ENCODE measurements around the gene CEP85.
A peak's percentile ranks its signal among the peaks of the same experiment; 100 is the strongest.

CEP85 gene

DNA sequence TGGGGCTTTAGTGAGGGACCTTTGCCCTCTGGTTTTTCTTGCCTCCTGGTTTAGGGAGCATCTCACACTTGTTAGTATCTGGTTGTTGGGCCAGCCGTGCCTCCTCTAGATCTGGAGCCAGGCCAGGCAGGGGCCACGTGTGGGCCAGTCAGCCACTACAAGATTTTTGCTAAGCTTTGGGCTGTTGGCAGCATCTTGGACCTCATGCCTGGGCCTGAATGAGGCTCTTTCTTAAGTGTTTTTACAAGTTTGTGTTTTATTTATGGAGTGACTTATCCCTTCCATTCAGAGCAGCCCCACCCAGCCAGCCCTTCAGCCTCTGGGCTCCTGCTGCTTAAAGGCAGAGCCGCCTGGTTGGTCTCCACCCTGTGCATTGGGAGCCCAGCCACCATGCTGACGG, 44.3 kb downstream of the CEP85 start:
- DNase-seq (ENCODE audit: low read depth in 1 of 2, low spot score in 1 of 2), result no peak

DNA sequence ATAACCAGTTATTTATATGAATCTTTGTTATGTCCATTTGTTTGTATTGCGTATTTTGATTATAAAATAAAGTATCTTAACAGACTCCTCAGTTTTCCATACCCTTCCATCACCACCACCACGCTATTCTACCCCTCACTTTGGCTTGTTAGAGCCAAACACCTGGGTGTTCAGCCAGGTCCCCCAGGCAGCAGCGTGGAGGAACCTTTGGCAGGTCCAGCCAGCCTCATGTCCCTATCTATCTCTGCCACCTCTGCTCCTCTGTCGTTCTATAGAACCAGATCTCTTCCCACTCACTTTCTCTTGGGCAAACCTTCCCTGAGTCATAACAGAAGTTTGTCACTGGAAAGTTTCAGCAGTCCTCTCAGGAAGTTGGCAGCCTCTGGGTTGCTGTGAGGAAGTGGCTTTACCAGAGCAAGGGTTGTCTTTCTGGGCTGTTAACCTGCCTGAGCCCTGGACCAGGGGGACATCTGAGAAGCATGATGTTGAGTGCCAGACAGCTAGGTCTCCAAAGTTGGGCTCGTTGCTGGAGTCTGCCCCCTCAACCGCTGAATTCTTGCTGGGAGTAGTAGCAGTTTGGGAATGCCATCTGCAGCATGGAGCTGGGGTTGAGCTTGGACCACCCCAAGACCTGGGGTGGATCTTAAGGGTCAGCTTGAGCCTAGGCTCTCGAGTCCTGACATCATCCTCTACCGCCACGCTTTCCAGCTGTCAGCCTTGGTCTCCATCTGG, 44.9 kb downstream of the CEP85 start:
- DNase-seq (ENCODE audit: low read depth in 1 of 2, low spot score in 1 of 2), result no peak

DNA sequence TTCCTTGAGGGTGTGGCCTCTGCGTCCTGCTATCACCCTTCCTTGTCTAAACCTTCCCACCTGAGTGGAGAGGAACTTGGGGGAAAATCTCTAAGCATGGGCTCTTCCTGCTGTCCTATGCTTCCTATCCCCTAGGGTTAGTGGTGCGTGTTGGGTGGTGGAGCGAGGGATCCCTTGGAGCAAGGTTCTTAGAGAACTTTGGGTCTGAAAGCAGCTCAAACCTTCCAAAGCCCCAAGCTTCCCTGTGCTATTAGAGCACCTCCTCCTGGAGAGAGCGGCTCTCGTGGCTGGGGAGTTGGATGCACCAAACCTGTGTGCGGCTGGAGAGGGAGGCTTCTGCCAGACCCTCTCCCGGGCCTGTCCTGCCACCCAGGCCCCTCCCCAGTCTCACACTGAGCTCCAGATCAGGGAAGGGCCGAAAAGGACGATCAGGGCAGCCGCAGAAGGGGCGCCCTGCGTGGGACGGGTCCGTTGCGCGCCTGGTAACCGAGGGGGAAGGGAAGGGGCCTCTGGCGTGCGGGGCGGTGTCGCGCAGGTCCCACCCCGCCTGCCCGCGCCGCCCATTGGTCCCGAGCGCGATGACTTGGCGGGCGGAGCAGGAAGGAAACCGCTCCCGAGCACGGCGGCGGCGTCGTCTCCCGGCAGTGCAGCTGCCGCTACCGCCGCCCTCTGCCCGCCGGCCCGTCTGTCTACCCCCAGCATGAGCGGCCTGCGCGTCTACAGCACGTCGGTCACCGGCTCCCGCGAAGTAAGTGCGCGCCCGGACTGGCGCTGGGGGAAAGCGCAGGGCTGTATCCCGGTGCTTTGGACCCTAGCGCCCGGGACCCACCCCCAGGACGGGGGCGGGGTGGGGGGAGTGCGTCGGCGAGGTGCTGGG, 45.7 kb downstream of the CEP85 start, which contains the start of gene SH3BGRL3:
SH3BGRL3 (plus strand) TSS at position 631 of the 877 bp plus-strand sequence; CDS start at position 701, 70 bp downstream.
- peak; percentile 75 to 77 for DNase-seq (ENCODE audit: low read depth in 1 of 2, low spot score in 1 of 2)

DNA sequence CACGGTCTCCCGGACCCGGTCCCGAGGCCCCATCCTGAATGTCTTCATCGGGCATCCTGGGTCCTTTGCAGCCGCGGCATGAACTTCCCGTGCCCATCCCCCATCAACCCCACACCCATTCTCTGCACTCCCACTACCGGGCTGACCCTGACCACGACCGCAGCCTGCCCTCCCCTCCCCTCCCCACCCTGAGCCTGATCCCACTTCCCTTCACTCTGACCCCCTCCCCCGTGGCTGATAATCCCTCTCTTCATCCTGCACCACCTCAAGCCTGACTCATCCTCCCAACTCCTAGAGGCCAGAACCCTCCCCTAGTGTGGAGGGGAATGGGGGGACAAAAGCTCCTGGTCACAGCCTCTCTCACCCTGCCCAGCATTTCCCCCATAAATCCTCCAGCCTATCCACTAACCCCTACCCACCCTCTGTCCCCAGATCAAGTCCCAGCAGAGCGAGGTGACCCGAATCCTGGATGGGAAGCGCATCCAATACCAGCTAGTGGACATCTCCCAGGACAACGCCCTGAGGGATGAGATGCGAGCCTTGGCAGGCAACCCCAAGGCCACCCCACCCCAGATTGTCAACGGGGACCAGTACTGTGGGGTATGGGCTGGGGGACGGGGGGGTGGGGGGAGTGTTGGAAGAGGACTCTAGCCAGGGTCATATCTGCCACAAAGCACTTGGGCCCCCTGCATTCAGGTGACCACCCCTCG, 46.5 kb downstream of the CEP85 start:
- DNase-seq (ENCODE audit: low read depth in 1 of 2, low spot score in 1 of 2), result no peak

DNA sequence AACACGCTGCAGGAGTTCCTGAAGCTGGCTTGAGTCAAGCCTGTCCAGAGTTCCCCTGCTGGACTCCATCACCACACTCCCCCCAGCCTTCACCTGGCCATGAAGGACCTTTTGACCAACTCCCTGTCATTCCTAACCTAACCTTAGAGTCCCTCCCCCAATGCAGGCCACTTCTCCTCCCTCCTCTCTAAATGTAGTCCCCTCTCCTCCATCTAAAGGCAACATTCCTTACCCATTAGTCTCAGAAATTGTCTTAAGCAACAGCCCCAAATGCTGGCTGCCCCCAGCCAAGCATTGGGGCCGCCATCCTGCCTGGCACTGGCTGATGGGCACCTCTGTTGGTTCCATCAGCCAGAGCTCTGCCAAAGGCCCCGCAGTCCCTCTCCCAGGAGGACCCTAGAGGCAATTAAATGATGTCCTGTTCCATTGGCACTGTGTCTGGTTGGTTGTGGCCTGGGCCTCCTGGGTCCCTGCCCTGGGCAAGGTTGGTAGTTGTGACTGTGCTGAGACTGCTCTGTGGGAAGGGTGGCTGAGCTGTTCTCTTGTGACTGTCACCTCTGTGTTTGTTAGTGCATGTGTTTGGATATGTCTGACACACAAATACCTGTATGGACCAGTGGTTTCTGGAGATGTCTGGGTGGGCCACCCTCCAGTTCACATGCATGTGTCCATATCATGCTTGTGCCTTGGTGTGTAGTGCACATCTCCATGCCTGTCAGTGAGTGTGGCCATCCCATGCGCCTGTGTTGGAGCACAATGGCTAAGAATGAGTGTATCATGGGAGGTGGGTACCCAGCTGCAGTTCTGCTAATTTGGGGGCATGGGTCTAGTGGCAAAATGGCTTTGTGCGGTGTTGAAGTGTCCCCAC, 47.3 kb downstream of the CEP85 start:
- no peak for DNase-seq (ENCODE audit: low read depth in 1 of 2, low spot score in 1 of 2)

DNA sequence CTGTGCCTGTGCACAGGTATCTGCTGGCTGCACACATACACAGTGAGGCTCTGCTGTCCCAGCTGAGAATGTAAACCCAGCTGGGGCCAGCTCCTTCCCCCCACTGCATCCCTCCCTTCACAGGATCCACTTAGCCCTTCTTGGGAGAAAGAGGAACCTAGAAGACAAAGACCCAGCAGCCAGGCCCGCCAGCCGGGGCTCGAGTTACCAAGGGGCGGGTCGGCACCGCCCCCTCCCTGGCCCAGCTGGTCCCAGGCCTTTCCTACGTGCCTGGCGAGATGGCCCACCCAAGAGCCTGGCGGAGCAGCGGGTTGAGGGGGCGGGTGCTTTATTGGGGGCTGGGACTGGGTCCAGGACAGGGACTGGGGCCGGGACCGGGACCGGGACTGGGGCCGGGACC, 48.0 kb downstream of the CEP85 start:
- no peak for DNase-seq (ENCODE audit: low read depth in 1 of 2, low spot score in 1 of 2)

DNA sequence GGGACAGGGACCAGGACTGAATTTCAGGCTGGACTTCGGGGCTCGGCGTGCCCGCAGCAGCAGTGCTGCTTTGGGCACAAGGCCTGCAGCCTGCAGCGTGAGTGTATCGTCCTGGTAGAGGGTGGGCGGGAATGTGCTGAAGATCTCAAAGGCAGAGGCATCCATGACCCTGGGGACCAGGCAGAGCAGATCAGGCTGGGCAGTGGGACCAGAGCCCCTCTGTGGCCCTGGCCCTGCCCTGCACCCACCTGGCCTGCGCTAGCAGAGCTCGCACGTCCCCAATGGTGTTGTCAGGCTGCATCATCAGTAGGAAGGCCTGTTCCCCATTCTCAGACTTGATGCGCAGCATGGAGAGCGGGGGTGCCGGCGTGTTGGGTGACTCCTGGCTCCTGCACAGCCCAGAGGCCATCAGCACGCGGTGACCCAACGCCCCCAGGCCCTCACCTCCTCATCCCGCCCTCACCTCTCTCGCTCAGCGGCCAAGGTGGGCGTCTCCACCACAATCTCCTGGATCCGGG, 48.5 kb downstream of the CEP85 start:
- DNase-seq (ENCODE audit: low read depth in 1 of 2, low spot score in 1 of 2), result no peak

DNA sequence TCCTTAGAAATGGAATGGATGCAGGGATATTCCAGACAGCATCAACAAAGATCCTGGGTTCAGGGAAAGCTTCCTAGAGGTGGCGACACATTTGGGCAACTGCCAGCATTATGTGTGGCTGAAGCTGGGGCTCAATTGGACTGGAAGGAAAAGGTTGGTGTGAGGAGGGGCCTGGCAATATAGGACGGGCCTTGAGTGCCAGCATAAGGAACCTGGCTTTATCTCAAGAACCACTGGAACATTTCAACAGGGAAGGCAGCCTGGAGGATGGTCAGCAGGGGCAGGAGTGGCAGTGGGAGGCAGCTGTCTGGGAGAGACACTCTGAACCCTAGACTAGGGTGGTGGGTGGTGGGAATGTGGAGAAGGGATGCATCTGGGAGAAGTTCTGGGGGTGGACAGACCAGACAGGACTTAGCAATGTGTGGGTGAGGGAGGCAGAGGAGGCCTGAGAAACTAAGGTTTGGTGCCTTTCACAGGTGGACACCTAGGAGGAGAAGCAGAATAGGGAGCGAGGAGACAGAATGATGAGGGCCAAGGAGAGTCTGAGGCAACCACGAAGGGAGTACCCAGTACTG, 49.4 kb downstream of the CEP85 start:
- DNase-seq (ENCODE audit: low read depth in 1 of 2, low spot score in 1 of 2), result no peak

DNA sequence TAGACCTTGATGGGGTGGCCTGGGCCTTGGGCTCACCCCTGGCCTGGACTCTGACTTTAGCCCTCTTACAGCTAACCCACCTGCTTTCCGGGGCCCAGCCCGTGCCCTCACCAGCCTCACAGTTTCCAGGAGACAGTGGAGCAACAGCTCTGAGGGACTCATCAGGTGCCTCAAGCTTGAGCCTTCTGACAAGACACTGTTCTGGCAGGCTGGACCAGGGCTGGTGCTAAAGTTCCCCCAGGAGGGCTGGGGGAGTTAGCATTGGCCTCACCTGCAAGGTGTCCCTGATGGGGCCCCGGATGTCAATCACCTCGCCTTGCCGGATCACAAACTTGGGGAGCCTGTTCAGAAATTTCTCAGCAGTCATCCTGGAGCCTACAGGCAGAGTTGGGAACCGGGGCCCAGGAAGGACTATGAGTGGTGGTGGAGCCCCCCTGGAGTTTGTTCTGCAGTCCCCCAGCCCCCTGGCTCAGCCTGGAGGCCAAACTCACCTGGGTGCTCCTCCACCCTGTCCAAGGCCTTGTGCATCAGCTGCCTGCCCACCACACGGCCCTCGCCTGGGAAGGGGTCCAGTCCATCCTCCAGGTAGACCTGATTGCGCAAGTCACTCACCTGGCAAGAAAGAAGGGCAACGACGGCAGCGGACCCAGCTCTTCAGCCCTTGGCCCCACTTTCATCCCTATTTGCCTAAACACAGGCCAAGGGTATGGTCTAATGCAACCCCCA, 50.0 kb downstream of the CEP85 start:
- DNase-seq (ENCODE audit: low read depth in 1 of 2, low spot score in 1 of 2), result no peak

DNA sequence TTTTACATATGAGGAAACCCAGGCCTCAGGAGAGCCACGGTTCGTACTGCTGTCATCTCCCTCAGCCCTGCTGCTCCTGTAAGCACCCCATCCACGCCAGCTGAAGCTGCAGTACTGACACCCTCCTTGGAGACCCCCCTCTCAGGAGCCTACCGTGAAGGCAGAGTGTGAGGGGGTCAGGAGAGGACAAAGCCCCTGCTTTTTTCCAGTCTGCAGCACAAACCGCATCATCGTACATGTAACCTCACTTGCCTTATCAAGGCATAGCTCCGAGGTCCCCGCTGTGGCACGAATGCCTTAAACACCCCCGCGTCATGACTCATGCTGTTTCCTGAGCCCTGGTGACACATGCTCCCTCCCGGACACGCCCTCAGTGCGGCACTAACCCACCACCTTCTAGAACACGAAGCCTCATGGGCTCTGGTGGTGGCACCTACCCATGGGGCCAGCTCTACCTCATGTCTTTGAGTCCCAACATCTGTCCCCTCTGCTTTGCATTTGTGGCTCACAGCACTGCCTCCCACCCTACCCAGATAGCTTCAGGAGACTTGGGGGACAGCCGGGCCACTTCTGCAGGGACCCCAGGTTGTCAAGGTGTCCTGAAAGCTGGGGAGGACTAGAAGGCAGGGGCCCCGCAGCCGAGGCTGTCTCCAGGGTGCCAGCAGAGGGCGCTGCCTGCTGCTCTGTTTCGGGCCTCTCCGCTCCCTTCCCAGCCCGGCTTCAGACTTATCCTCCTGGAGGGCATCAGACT, 50.8 kb downstream of the CEP85 start:
- peak; percentile 80 to 86 for DNase-seq (ENCODE audit: low read depth in 1 of 2, low spot score in 1 of 2)

DNA sequence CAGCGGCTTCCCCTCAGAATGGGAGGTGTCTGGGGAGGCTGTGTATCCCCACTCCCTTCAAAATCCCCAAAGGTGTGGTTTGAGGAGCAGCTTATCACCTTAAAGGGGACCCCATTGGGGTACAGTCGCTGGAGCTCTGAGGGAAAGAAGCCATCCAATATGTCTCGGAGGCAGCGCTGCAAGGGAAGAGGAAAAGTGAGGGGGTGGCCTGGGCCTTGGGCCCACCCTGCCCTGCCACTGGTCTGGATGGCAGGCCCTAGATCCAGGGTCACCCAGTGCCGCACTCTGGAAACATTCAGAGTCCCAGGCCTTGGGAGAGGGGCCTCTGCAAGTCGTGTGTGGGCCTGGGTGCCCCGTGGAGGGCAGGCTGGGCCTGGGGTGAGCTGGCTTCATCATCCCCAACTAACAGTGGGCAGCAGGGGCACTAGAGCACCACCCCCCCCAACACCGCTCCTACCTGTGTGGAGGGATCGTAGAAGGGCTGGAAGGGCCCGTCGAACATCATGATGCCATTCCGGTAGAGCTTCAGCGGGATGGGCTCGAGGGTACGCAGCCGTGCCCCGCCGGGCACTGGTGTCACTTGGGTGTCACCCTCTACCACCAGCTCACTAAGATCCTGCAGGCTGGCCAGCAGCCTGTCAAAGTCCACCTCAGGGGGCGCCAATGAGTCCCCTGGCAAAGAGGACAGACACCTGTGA, 51.5 kb downstream of the CEP85 start:
- no peak for DNase-seq (ENCODE audit: low read depth in 1 of 2, low spot score in 1 of 2)

DNA sequence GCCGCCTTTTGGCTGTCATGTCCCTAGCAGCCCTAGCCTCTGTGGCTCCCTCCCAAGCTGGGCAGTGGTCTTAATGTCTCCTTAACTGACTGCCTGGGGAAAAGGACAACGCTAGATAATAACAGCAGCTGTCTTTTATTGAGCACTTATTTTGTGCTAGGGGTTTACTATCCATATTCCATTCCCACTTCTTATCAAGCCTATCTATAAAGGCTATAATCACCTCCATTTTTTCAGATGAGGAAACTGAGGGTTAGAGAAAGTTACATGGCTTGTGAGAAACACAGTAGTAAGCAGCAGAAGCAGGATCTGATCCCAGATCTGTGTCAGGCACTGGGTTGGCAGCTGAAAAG, 52.0 kb downstream of the CEP85 start:
- no peak for DNase-seq (ENCODE audit: low read depth in 1 of 2, low spot score in 1 of 2)

DNA sequence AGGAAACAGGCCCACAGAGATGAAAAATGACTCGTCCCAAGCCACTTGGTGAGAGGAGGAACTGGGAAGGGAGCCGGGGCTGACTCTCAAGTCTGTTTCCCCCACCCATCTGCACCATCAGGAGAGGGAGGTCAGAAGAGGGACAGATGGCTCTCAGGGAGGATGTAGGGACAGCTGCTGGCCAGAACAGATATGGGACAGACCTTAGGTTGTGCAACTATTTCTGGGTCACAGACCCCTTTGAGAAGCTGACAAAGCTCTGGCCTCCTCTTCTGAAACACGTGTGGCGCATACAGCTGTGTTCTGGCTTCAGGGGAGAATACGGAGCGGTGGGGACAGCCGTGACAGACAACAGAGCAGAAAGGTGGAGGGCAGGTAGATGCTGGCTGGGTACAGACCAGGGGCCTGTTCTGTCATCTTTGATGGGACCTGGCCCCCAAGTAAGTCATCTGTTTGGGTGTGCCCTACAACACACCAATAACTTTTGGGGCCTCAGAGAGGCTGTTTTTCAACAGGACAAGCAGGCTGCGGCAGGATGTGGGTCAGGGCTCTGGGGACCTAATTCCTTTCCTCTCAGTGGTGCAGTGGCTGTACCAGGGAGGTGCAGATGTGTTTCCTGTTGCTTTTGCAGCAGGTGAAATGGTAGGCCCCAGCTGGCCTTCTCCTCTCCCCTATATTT, 53.2 kb downstream of the CEP85 start:
- DNase-seq (ENCODE audit: low read depth in 1 of 2, low spot score in 1 of 2), result peak in 1 of 2 donors; percentile 49

DNA sequence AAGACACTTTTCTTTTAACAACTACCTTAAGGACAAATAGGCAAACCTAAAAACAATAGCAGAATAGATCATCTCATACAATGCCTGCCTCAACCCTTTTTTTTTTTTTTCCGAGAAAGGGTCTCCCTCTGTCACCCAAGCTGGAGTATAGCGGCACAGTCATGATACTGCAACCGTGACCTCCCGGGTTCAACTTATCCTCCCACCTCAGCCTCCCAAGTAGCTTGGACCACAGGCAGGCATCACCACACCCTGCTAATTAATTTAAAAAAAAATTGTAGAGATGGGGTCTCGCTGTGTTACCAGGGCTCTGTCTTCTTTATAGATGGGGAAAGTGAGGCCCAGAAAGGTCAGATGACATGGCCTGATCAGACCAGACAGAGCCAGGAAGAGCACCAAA, 53.8 kb downstream of the CEP85 start:
- no peak for DNase-seq (ENCODE audit: low read depth in 1 of 2, low spot score in 1 of 2)

DNA sequence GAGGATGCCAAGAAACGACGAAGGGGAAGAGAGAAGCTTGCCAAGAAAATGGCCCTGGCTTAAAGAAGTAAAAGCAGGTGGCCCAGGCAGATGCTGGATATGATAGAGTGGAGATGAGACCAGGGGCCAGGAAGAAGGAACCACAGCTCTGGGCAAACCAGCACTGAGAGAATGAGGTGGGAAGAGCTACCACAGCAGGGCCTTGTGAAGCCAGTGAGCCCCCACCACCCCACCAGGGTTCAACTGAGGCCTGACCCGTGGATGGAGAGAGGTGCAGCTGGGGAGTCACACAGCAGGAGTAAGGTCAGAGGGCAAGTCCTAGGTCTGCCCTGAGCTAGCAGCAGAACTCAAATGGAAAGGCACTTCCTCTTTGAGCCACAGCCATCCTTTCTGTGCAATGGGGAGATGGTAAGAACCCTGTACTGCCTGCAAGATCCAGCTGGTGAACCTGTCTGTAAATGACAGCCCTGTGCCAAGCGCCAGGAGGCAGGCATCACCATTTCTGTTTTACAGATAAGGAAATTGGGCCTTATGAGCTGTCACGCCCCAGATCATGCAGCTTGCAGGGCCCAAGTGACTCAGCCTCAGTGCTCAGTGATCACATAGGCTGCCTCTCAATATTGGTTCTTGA, 54.4 kb downstream of the CEP85 start:
- DNase-seq (ENCODE audit: low read depth in 1 of 2, low spot score in 1 of 2), result peak in 1 of 2 donors; percentile 41

DNA sequence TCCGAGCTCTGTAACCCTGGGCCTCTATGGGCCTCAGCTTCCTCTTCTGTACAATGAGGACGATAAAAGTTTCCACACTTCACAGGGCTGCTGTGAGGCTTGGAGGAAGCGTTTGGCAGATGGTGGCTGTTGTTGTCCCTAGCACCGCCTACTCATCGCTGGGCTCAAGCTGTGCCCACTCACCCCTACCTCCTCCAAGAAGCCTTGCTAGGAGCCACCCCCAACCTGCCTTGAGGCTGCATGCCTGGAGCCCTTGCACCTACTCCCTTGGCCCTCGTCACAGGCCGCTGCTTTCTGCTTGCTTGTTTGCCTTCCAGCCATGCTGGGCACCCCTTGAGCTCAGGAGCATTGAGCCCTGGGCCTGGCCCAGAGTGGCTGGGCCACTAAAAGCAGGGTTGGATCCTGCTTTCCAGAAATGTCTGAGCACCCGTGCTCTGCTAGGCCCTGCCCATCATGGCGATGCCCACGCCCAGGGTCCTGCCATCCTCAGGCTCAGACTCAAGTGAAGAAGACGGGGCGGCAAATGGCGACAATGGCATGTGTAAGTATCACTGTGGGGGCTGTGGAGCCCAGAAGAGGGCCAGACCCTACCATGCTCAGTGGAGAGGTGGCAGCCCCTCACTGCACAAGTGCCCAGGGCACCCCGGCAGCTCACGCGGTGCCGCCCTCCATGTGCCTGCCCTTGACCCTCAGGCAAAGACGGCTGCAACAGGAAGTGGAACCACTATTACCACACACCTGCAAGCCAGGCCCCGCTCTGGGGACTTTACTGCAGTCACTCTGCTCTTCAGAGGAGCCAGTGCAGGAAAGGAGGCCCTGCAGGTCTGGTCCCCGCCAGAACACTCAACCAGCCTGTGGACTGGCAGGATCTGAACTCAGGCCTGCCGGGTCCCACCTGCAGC, 55.4 kb downstream of the CEP85 start:
- no peak for DNase-seq (ENCODE audit: low read depth in 1 of 2, low spot score in 1 of 2)
